ENCODE results near the gene NTRK3. TPM values are rescaled to one million over a fixed set of nuclear protein-coding genes. Genes with fewer than 3 reads are reported as not detected.
A peak's percentile ranks its signal among the peaks of the same experiment; 100 is the strongest.

NTRK3 gene
- polyA plus RNA-seq, 3 donors, result 0.79 to 3.0 (median 2.0) TPM

DNA sequence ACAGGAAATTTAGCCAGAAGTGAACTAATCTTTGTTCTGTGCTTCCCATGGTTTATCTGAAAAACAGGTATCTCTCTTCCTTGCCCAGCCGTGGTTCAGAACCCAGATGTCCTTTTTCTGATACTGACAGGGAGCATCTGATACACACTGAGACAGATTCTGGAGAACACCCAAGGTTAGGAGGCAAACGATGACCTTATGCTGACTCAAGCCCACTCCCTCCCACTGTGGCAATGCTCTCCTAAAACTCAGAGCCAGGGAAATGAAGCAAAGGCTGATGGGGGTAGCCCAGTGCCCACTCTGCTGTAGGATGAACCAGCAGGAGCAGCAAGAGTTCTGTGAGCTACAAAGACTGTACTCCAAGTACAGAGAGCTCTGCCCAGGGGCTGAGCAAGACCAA is 225.1 kb downstream of the NTRK3 start:
- H3K27ac ChIP-seq (ENCODE audit: low read depth, low read length), result peak overlapping the region; percentile 22
- 63 to 73% (median 66%) methylated on average over 2 of the region's 2 CpGs for WGBS, 3 donors

DNA sequence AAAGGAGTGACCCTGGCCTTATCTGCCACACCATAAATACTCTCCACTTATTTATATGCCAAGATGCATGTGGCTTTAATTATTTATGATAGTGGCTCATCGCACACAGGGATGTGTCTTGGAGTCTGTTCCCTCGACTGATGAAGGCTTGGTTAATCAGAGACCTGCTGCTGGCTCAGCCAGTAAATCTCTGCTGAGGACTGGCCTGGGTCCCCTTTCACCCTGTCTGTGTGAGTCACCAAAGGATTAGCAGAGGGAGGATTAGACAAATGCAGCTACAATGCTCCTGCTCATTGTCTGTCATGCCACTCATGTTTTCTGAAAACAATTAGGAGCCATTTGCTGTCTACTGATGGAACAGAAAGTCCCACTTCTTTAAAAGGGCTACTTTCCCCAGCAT is 226.8 kb downstream of the NTRK3 start:
- WGBS, 3 donors, result 54 to 65% (median 61%) methylated on average over 2 of the region's 2 CpGs

GRCh38 chr15:88028024-88028423 is 228.5 kb downstream of the NTRK3 start:
- no peak overlapping the region for H3K27ac ChIP-seq (ENCODE audit: low read depth, low read length)
- WGBS, 3 donors, result 56 to 74% (median 74%) methylated on average over 3 of the region's 3 CpGs

More for the DNA sequence above, 226.8 kb downstream of the NTRK3 start:
- H3K27ac ChIP-seq (ENCODE audit: low read depth, low read length), result no peak overlapping the region

DNA sequence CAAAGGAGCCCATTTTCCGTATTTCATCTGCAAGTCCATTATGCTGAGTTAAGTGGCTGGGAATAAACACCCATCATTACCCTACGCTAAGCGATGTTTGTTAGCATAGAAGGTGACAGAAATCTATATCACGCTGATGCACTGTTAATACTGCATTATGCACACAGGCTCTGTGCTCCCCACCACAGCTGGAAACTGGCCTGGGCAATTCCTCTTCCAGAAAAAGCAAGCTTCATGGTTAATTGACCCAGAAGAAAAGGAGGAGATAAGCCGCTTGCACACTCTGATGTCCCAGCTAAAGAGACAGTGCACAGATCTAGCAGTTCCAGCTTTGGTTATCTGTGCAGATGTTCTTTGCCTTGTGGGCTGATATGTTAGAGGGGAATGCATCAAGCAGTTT is 232.6 kb downstream of the NTRK3 start:
- H3K27ac ChIP-seq (ENCODE audit: low read depth, low read length), result no peak overlapping the region
- WGBS, 3 donors, result 71 to 92% (median 92%) methylated on average over 5 of the region's 5 CpGs

DNA sequence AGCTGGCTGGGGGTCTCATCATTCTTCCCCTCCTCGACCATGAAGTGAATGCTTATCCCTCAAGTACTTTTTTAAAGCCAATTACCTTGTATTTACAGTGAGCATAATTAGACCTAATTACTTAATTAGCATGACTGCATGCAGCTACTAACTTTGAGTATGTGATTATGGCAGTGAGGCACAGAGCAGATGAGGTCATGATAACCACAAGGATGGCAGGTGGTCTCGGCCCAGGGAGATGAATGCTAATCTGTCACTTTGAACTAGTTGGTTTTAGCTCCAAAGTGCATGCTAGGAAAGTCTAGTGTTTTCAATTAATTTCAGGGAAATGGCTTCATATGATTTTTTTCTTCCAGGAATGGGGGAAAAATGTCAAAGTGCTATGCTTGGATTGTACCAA is 233.8 kb downstream of the NTRK3 start:
- 42 to 72% (median 70%) methylated on average over 2 of the region's 2 CpGs for WGBS, 3 donors
- no peak overlapping the region for H3K27ac ChIP-seq (ENCODE audit: low read depth, low read length)

DNA sequence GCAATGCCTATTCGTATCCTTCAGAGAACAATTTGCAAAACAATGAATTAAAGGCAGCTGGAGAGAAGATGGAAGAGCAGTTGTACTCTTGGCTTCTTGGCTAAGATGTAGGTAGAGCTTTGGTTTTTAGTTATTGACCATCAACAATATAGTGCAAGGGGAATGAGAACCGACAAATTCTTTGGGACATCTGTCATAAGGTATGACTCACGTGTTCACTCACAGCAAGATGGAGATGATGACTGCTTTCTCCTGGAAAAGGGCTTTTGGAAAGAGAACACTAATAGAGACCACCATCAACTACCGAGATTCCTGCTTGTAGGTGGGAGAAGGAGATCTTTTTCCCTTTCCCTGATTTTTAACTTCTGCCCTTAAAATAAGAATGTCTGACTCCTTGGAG is 234.9 kb downstream of the NTRK3 start:
- WGBS, 3 donors, result 59 to 90% (median 90%) methylated on average over 4 of the region's 4 CpGs
- no peak overlapping the region for H3K27ac ChIP-seq (ENCODE audit: low read depth, low read length)

- H3K27ac ChIP-seq (ENCODE audit: low read depth, low read length), result no peak overlapping the region
- WGBS, 3 donors, result 63 to 79% (median 72%) methylated on average over 3 of the region's 3 CpGs
These were observed 235.7 kb downstream of the NTRK3 start for GRCh38 chr15:88020806-88021205.

GRCh38 chr15:88019656-88020055 is 236.9 kb downstream of the NTRK3 start:
- 53 to 82% (median 81%) methylated on average over 2 of the region's 2 CpGs for WGBS, 3 donors
- H3K27ac ChIP-seq (ENCODE audit: low read depth, low read length), result no peak overlapping the region

DNA sequence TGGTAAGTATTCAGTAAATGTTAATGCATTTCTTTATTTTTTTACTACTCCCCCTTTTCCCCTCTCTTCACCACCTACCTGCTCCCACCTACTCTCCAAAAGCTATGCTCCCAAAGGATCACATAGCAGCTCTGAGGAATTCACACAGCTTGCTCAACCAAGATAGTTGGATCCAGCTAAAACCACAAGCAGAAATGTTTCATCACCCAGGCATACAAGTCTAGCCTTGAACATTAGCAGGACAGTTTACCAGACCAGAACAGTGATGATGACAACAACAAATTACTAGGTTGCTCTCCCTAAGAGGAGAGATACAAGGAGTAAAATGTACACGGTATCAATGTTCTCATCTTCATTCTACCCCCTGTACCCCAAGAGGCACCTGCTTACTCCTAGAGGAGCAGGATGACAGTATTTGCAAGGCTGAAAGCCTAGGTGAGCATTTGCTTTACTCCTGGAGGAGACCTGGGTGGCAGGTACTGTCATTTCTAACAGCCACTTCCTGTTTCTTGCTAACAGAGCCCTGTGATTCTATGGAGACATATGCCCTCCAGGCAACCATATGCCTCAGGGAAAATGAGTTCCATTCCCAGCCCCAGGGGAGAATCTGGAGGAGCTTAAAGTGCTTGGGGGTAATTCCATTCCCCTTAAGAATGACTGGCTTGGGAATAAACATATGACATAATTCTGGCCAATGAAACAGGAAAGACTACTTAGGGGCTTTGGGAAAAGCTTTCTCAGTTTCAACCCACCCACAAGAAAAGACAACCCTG is 237.5 kb downstream of the NTRK3 start:
- no peak overlapping the region for H3K27ac ChIP-seq (ENCODE audit: low read depth, low read length)
- 76 to 79% (median 79%) methylated on average over 1 of the region's 1 CpG for WGBS, 3 donors

DNA sequence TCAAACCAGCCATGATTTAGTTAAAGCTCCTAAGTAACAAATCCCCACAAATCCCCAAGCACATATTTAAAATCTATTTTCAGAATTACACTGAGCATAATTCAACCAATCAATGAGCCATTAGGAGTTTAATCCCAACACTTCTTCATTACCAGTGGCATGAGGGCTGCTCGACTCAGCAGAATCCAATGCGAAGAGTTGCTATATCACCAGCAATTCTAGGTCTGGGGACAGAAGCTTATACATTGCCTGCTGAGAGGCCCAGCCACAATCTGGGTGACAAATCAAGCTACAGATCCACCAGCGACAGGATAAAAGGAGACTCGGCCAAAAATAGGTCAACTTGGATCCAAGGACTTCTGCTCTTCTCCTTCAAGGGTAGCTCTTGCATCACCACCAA is 238.8 kb downstream of the NTRK3 start:
- WGBS, 3 donors, result 81 to 89% (median 88%) methylated on average over 4 of the region's 4 CpGs

GRCh38 chr15:88016406-88016805 is 240.1 kb downstream of the NTRK3 start:
- H3K27ac ChIP-seq (ENCODE audit: low read depth, low read length), result no peak overlapping the region
- WGBS, 3 donors, result 46 to 67% (median 63%) methylated on average over 3 of the region's 3 CpGs

More for the DNA sequence above, 238.8 kb downstream of the NTRK3 start:
- H3K27ac ChIP-seq (ENCODE audit: low read depth, low read length), result no peak overlapping the region

DNA sequence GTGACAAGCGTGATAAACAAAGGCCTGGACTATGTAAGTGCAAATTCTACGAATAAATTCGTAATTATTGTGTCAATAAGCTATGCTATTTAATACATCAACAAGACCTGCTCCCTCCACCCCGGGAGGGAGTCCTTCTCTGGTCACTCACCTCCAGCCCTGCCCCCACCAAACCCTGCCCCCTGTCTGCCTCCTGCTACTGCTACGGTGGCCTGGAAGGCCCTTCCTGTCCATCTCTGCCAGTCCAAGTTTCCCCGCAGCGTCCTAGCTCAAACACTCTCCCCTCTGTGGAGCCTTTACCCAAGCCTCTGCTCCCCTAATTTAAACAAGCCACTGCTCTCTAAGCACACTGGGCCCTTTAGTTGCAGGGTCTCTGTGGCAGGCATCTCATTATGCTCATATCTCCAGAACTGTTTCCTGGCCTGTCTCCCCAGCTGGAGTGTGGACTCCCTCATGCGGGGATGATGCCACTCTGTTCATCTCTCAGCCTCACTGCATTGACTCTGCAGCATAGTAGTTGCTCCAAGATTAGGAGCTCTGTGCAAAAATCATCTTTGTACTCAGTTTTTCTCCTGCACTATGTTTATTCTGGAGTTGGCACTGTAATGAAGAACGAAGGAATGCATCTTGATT is 241.2 kb downstream of the NTRK3 start:
- H3K27ac ChIP-seq (ENCODE audit: low read depth, low read length), result no peak overlapping the region
- WGBS, 3 donors, result 45 to 76% (median 73%) methylated on average over 9 of the region's 9 CpGs

GRCh38 chr15:88014454-88015160 is 241.9 kb downstream of the NTRK3 start:
- WGBS, 3 donors, result 72 to 80% (median 79%) methylated on average over 9 of the region's 9 CpGs
- no peak overlapping the region for H3K27ac ChIP-seq (ENCODE audit: low read depth, low read length)

GRCh38 chr15:88013111-88013510 is 243.4 kb downstream of the NTRK3 start:
- WGBS, 3 donors, result 72 to 93% (median 92%) methylated on average over 7 of the region's 8 CpGs
- H3K27ac ChIP-seq (ENCODE audit: low read depth, low read length), result no peak overlapping the region

GRCh38 chr15:88012688-88013087 is 243.9 kb downstream of the NTRK3 start:
- H3K27ac ChIP-seq (ENCODE audit: low read depth, low read length), result no peak overlapping the region
- WGBS, 3 donors, result 78 to 91% (median 90%) methylated on average over 7 of the region's 7 CpGs

GRCh38 chr15:88012233-88012632 is 244.3 kb downstream of the NTRK3 start:
- H3K27ac ChIP-seq (ENCODE audit: low read depth, low read length), result no peak overlapping the region
- 33 to 52% (median 40%) methylated on average over 4 of the region's 4 CpGs for WGBS, 3 donors

- 68 to 88% (median 79%) methylated on average over 4 of the region's 4 CpGs for WGBS, 3 donors
- H3K27ac ChIP-seq (ENCODE audit: low read depth, low read length), result no peak overlapping the region
These were observed 245.0 kb downstream of the NTRK3 start for GRCh38 chr15:88011533-88011932.

GRCh38 chr15:88006146-88006545 is 250.4 kb downstream of the NTRK3 start:
- no peak overlapping the region for H3K27ac ChIP-seq (ENCODE audit: low read depth, low read length)
- 64 to 83% (median 82%) methylated on average over 3 of the region's 3 CpGs for WGBS, 3 donors

GRCh38 chr15:88004399-88004798 is 252.1 kb downstream of the NTRK3 start:
- WGBS, 3 donors, result 50 to 79% (median 62%) methylated on average over 1 of the region's 1 CpG
- H3K27ac ChIP-seq (ENCODE audit: low read depth, low read length), result no peak overlapping the region

Measured in adipose tissue (tissue), 3 donors.